GM21737 (cell line): ENCODE results near the gene ING5.
"Not testable (repeated sequence)": the region's sequence is repeated elsewhere in the genome, so short reads cannot be mapped to it uniquely, and the experiment has no call there.

Experiments used
- ATAC-seq: cut with Tn5 transposase; IDR thresholded peaks from one replicate; pipeline ENCODE4 v1.9.1; 2021; ENCODE audit warnings: mild to moderate bottlenecking, moderate library complexity; ENCODE audit not compliant: unreplicated experiment

Gene ING5

DNA sequence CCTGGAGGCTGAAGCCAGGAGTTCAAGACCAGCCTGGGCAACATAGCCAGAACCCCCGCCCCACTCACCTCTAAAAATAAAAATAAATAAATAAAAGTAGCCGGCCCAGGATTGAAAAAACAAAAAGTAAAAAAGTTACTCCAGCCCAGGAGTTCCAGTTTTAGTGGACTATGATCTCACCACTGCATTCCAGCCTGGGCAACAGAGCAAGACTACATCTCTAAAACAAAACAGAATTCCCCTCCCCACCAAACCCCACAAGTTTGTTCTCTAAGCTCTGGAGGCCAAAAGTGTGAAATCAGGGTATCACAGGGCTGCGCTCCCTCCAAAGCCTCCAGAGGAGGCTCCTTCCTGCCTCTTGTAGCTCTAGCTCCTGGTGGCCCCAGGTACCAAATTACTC is 34.3 kb downstream of the ING5 start:
- ATAC-seq = no peak

GRCh38 chr2:241738040-241738686 is 36.3 kb downstream of the ING5 start:
- ATAC-seq = no peak

DNA sequence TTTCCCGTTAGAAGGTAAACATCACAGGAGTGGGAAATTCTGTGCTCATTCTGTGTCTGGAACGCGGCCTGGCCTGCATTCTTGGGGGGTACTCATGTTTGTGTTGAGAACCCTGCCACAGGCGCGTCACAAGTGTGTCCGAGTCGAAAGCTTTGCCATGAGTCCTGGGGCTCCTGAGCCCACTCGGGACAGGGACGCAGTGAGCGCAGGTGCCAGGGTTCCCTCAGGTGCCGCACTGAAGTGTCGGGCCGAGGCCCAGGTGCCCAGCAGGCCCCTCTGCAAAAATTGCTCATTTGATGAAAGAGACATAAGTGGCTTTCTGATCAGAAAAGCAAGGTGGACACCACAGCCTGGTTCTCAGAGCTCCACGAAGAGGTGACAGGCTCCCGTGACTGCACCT is 37.3 kb downstream of the ING5 start:
- no peak for ATAC-seq

GRCh38 chr2:241739651-241740050 is 37.8 kb downstream of the ING5 start:
- no peak for ATAC-seq

GRCh38 chr2:241741016-241741415 is 39.2 kb downstream of the ING5 start:
- ATAC-seq = no peak

- no peak for ATAC-seq
Measured at GRCh38 chr2:241742320-241742939, 40.6 kb downstream of the ING5 start.

GRCh38 chr2:241743008-241743407 is 41.2 kb downstream of the ING5 start:
- ATAC-seq = not testable (repeated sequence)

DNA sequence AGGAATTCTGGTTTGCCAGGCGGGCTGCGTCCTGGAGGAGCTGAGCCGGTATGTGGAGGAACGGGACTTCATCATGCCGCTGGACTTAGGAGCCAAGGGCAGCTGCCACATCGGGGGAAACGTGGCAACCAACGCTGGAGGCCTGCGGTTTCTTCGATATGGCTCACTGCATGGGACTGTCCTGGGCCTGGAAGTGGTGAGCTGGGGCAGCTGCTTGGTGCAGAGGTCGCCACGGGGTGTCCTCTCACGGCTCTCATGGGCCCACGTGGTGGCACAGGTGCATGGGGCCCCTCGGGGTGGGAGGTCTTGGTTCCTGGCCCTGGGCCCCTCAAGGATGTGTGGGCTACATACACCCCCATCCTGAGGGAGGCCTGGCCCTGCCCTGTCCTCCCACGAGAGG is 41.8 kb downstream of the ING5 start:
- no peak for ATAC-seq

GRCh38 chr2:241744028-241744754 is 42.4 kb downstream of the ING5 start:
- no peak for ATAC-seq

GRCh38 chr2:241745276-241745675 is 43.4 kb downstream of the ING5 start:
- ATAC-seq = no peak

GRCh38 chr2:241746084-241746483 is 44.2 kb downstream of the ING5 start:
- ATAC-seq = no peak

DNA sequence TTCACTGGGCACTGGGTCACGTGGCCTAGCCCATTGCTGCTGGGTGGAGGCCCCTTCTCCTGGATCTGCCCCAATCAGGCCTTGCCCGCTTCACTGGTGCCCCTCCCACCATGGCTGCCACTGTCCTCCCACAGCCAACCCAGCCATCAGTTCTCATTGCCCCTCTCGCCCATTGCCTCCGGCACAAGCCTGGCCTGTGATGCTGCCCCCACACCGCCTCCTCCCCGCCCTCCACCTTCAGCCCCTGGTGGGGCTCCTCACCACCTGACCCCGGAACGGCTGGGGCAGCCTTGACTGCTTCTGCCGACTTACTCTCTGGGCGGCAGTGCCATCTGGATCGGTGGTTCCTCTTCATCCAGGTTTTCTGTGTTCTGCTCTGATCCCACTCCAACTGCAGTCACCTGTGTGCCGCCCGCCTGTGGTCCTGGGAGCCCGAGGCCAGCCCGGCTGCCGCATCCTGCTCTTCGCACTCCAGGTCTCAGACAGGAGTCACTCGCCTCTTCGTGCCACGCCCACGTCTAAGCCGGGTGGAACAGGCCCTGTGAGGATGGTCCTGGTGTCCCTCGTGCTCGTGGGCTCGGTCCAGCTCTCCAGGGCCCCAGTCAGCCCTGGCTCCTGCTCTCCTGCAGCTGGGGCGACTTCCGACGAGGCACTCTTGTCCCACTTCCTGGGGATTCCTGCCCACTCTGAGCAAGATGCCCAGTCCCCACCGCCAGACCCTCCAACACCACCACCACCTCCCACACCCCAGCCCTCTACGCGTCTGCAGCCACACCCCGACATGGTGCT is 46.8 kb downstream of the ING5 start:
- ATAC-seq = no peak

- ATAC-seq = no peak
Measured at GRCh38 chr2:241750076-241750840, 48.4 kb downstream of the ING5 start.

DNA sequence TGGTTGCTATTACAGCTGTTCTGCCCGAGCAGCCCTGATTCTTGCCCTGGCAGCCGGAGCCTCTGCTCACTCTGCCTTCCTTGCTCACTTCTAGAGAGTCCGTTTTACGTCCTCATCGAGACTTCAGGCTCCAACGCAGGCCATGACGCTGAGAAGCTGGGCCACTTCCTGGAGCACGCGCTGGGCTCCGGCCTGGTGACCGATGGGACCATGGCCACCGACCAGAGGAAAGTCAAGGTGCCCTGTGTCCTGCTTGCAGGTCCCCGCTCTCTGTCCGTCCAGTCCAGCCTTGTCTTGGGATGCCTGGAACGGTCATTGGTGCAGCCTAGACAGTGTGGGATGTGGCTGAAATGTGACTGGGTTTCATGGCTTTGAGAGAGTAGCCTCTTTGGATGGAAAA is 49.3 kb downstream of the ING5 start:
- ATAC-seq = no peak

GRCh38 chr2:241751776-241752175 is 49.9 kb downstream of the ING5 start:
- ATAC-seq = no peak

DNA sequence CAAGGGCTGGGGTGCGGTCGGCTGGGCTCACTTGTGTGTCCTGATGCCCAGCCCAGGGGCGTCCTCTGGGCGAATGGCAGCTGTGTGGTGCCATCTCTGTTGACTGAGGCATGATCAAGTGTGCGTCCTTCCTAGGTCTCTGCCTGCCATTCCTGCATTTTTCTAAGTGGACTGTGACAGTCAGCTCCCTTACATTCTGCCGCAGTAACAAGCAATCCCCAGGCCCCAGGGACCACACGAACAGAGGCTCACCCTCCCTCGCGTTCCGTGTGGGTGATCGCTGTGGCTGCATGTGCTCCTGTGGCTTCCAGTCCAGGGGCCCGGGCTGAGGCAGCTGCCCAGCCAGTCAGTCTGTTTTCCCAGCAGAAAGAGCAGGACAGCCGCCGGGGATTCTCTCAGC is 50.4 kb downstream of the ING5 start:
- no peak for ATAC-seq

DNA sequence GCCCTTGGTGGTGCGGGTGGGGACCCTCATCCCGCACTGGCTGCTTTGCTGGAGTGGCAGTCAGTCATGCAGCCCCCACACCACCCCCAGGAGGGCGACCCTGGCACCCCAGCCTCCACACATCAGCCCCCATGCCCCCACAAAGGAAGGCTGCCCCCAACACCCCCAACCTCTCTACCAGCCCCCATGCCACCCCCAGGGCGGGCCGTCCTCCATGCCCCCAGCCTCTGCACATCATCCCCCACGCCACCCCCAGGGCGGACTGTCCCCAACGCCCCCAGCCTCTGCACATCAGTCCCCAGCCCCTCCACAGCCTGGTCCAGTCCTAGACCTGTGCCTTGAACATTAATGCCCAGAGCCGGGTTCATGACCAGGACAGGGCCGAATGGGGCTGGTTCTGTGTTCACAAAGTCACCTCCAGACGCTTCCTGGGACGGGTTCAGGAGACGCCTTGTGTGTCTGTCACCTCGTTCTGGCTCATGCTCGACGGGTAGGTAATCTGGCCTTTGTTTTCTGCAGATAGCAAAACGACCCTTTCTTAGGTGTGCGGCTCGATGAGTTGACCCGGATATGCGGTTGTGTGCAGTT is 50.9 kb downstream of the ING5 start:
- no peak for ATAC-seq

- ATAC-seq = no peak
Measured at GRCh38 chr2:241753493-241753892, 51.7 kb downstream of the ING5 start.

DNA sequence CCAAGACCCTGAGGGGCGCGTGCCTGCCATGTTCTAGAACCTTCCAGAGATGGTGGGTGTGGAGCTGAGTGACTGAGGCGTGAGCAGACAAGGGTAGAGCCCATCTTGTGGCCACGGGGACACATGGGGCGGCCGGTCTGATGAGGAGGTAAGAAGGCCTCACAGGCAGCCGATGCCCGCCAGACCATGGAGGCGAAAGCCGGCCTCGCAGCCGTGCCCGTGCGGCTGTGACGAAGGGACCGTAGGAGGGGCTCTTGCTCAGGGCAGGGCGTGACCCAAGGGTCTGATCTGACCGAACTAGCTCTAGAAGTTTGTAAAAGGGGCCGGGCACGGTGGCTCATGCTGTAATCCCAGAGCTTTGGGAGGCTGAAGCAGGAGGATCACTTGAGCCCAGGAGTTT is 52.2 kb downstream of the ING5 start:
- no peak for ATAC-seq

DNA sequence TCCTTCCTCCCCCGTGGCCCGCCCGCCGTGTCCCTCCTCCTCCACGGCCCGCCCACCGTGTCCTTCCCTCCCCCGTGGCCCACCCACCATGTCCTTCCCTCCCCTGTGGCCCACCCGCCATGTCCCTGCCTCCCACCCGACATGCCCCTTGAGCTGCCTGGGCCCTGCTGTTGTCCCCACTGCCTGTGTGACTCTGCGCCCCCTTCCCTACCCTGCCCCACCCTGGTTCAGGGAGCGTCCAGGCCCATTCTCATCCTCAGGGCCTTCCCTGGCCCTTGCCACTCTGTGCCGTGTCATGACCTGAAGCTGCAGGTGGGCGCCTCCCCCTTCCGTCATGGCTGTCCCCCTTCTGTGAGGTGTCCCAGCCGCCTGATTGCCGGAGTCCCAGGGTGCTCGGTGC is 53.3 kb downstream of the ING5 start:
- ATAC-seq = no peak
